22Rv1 (cell line): ENCODE results near the gene HOXC4.

Experiments
- ZFX ChIP-seq: fragments of 450-650 bp; IDR thresholded peaks from 2 replicates; pipeline ENCODE4 v1.6.1; 2017; ENCODE audit warnings: antibody characterized with exemption, borderline replicate concordance
- TF ChIP-seq, protein P1 (sequence below): fragments of 450-650 bp; IDR thresholded peaks from 2 replicates; pipeline ENCODE4 v1.5.1; 2017; ENCODE audit warnings: mild to moderate bottlenecking

DNA sequence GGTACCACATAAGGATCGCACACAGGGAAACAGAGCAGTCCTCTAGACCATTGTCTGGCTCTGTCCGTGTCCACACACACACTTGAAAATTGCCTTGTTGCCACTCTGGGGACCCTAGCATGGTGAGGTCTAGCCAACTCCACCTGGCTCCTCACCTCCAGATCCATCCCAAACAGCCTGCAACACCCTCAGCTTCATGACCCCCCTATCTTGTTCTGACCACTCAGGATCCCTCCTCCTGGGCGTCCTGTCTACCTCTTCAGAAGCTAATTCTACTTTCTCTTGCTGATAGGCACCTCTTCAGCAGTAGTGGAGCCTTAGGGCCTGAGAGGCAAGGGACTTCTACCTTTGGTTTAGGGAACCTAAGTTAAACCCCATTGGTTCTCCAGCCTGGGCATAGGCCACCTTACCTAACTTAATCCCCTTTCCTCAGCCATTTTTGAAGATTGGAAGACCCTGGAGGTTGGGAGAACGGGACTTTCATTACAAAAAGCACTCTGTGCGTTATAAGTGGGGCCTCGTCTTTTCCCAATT lies 21.5 kb upstream of the HOXC4 start:
- TF ChIP-seq, protein P1, sequence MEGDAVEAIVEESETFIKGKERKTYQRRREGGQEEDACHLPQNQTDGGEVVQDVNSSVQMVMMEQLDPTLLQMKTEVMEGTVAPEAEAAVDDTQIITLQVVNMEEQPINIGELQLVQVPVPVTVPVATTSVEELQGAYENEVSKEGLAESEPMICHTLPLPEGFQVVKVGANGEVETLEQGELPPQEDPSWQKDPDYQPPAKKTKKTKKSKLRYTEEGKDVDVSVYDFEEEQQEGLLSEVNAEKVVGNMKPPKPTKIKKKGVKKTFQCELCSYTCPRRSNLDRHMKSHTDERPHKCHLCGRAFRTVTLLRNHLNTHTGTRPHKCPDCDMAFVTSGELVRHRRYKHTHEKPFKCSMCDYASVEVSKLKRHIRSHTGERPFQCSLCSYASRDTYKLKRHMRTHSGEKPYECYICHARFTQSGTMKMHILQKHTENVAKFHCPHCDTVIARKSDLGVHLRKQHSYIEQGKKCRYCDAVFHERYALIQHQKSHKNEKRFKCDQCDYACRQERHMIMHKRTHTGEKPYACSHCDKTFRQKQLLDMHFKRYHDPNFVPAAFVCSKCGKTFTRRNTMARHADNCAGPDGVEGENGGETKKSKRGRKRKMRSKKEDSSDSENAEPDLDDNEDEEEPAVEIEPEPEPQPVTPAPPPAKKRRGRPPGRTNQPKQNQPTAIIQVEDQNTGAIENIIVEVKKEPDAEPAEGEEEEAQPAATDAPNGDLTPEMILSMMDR = no peak
- TF ChIP-seq ZFX = no peak
